ENCODE results near the gene OR3A3.

- TF ChIP-seq POLR2AphosphoS5 (IDR thresholded peaks at IDR 0.05; ENCODE audit: borderline replicate concordance, low read depth, low read length) (no peak), EZH2 (IDR thresholded peaks at IDR 0.05) (no peak)
Observed at GRCh38 chr17:3448059-3448665, 37.0 kb downstream of the OR3A3 start.

Measured in SK-N-MC (cell line).